PC-9 (cell line): Measurements from ENCODE around the gene HEXIM1.

Experiments
- EZH2 ChIP-seq: fragments of 200-600 bp; sonication (generic); IDR thresholded peaks from 2 replicates; pipeline ENCODE4 v1.8.0; 2017; ENCODE audit warnings: antibody characterized with exemption, low read depth
- TF ChIP-seq, protein P1 (sequence below): fragments of 200-600 bp; sonication (generic); conservative IDR thresholded peaks from 2 replicates; pipeline ENCODE4 v1.6.1; 2017; ENCODE audit warnings: mixed run types, antibody characterized with exemption, mild to moderate bottlenecking, moderate library complexity

DNA sequence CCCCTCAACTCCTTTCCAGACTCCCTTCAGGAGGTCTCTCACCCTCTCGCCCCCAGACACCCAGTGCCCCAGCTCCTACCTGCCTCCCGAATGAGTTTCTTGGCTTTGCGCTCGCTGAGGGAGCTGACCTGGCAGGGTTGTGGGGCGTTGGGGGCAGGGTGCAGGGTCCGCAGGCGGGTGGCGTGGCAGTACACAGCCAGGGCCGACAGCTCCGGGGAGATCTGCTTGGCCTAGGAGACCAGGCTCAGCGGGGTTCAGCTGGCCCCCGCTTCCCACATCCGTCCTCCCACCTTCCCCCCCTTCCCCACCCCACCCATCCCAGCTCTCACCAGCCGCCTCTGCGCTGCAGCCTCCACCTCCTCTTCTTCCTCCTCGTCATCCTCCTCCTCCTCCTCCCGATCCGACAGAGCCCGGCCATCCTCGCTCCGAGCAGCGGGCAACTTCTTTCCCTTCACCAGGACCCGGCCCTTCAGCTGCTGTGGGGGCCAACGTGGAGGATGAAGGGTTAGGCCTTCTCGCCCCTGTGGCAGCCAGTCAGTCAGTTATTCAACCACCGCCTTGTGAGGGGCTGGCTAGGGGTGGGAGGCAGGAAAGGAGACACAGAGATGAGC lies 33.2 kb upstream of the HEXIM1 start:
- TF ChIP-seq, protein P1, sequence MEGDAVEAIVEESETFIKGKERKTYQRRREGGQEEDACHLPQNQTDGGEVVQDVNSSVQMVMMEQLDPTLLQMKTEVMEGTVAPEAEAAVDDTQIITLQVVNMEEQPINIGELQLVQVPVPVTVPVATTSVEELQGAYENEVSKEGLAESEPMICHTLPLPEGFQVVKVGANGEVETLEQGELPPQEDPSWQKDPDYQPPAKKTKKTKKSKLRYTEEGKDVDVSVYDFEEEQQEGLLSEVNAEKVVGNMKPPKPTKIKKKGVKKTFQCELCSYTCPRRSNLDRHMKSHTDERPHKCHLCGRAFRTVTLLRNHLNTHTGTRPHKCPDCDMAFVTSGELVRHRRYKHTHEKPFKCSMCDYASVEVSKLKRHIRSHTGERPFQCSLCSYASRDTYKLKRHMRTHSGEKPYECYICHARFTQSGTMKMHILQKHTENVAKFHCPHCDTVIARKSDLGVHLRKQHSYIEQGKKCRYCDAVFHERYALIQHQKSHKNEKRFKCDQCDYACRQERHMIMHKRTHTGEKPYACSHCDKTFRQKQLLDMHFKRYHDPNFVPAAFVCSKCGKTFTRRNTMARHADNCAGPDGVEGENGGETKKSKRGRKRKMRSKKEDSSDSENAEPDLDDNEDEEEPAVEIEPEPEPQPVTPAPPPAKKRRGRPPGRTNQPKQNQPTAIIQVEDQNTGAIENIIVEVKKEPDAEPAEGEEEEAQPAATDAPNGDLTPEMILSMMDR, result no peak
- no peak for TF ChIP-seq EZH2
